Measurements from ENCODE around the gene WDR20. TPM values are rescaled to one million over a fixed set of nuclear protein-coding genes. Genes with fewer than 3 reads are reported as not detected.

WDR20 gene
- total and polyA plus RNA-seq, 2 experiments from 2014 or later = 15.3 to 24.0 TPM

DNA sequence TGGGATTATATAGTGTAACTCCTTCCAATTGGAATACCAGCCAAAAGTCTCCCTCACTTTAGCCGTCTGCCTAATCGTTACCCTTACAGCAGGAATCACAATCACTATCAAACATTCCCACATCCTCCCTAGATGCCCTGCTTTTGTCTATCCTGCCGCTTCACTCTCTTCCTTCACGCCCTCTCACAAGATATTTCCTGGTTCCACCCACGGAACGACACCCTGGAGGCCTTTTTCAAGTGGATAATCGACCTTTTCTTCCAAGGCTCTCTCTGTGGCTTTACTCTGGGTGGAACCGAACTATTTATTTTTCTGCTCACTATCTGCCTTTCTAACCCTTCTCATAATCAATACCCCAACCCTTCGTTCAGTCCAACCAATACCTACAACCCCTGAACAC lies 106.4 kb downstream of the WDR20 start:
- Histone ChIP-seq H3K4me3 (no peak overlapping the region), H3K27ac (no peak overlapping the region), H3K9me3 (ENCODE audit: low read depth) (no peaks in the 10 kb centered on the region), H3K79me2 (no peaks in the 10 kb centered on the region), H2AFZ (no peak overlapping the region), H3K4me2 (no peak overlapping the region), H3K4me1 (ENCODE audit: insufficient read depth) (no peaks in the 10 kb centered on the region), H3K36me3 (replicated peaks; ENCODE audit: insufficient read depth, low read depth) (no peaks in the 10 kb centered on the region), H4K20me1 (ENCODE audit: insufficient read depth, poor library complexity, severe bottlenecking) (no peaks in the 10 kb centered on the region), H3K9me2 (replicated peaks; ENCODE audit: insufficient read depth) (no peaks in the 10 kb centered on the region), H3K27me3 (no peaks in the 10 kb centered on the region)
- DNase-seq (ENCODE audit: low spot score) = no peak
- WGBS (ENCODE audit: low lambda C conversion rate, missing lambda C conversion rate) = 62% methylated on average over 9 of the region's 9 CpGs
- TF ChIP-seq EZH2phosphoT487 (IDR thresholded peaks at IDR 0.05; ENCODE audit: low read depth, severe bottlenecking, unreplicated experiment) = no peak

DNA sequence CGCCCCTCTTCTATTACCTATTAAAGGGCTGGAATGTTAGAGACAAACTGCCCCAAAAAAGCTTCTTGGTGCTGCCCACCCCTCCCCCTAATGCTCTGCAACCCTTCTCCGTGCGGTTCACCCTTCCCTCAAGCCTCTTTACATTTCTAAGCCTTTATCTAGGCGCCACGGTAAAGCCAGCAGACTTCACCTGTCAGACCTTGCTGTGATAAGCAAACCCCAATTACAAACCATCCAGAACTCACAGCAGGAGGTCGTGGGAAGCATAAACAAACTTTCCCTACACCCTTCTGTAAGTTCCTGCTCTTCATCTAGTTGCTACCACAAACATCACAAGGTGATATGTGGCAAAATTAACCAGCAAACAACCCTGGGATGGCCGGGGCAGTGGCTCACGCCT lies 108.4 kb downstream of the WDR20 start:
- no peak overlapping the region for H2AFZ ChIP-seq
- H3K4me3 ChIP-seq = no peak overlapping the region
- no peaks in the 10 kb centered on the region for H3K9me3 ChIP-seq (ENCODE audit: low read depth)
- WGBS (ENCODE audit: low lambda C conversion rate, missing lambda C conversion rate) = 37% methylated on average over 8 of the region's 8 CpGs
- no peaks in the 10 kb centered on the region for H3K79me2 ChIP-seq
- TF ChIP-seq, protein P1, sequence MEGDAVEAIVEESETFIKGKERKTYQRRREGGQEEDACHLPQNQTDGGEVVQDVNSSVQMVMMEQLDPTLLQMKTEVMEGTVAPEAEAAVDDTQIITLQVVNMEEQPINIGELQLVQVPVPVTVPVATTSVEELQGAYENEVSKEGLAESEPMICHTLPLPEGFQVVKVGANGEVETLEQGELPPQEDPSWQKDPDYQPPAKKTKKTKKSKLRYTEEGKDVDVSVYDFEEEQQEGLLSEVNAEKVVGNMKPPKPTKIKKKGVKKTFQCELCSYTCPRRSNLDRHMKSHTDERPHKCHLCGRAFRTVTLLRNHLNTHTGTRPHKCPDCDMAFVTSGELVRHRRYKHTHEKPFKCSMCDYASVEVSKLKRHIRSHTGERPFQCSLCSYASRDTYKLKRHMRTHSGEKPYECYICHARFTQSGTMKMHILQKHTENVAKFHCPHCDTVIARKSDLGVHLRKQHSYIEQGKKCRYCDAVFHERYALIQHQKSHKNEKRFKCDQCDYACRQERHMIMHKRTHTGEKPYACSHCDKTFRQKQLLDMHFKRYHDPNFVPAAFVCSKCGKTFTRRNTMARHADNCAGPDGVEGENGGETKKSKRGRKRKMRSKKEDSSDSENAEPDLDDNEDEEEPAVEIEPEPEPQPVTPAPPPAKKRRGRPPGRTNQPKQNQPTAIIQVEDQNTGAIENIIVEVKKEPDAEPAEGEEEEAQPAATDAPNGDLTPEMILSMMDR (IDR thresholded peaks at IDR 0.05; ENCODE audit: poor library complexity) = no peak
- TF ChIP-seq EZH2 (IDR thresholded peaks at IDR 0.05; ENCODE audit: borderline replicate concordance) (no peak), EZH2phosphoT487 (IDR thresholded peaks at IDR 0.05; ENCODE audit: low read depth, severe bottlenecking, unreplicated experiment) (no peak)
- no peaks in the 10 kb centered on the region for H3K4me1 ChIP-seq (ENCODE audit: insufficient read depth)
- H3K27me3 ChIP-seq = no peaks in the 10 kb centered on the region
- DNase-seq (ENCODE audit: low spot score) = no peak
- H3K36me3 ChIP-seq (replicated peaks; ENCODE audit: insufficient read depth, low read depth) = no peaks in the 10 kb centered on the region
- no peak overlapping the region for H3K27ac ChIP-seq
- H3K9me2 ChIP-seq (replicated peaks; ENCODE audit: insufficient read depth) = no peaks in the 10 kb centered on the region
- H4K20me1 ChIP-seq (ENCODE audit: insufficient read depth, poor library complexity, severe bottlenecking) = no peaks in the 10 kb centered on the region
- no peak overlapping the region for H3K4me2 ChIP-seq

DNA sequence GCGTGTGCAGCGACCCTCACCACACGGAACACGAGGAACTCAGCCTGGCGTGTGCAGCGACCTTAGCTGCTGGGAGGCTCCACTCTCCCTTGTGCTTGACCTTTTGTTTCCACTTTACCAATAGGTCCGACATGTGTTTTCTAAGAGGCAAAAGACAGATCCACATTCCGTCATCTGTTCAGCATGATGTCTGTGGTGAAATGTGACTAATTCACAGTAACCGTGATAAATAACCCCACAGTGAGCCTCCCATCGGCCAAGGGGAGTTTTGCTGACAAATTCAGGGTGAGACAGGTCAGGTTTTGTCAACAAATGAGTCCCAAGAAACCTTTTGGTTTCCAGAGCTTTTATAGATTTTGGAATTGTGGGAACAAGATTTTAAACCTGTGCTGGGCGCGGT lies 109.3 kb downstream of the WDR20 start:
- Histone ChIP-seq H3K9me2 (replicated peaks; ENCODE audit: insufficient read depth) (no peaks in the 10 kb centered on the region), H3K27ac (no peak overlapping the region), H3K4me2 (no peak overlapping the region), H2AFZ (no peak overlapping the region), H4K20me1 (ENCODE audit: insufficient read depth, poor library complexity, severe bottlenecking) (no peaks in the 10 kb centered on the region), H3K4me3 (no peak overlapping the region), H3K36me3 (replicated peaks; ENCODE audit: insufficient read depth, low read depth) (no peaks in the 10 kb centered on the region), H3K4me1 (ENCODE audit: insufficient read depth) (no peaks in the 10 kb centered on the region), H3K27me3 (no peaks in the 10 kb centered on the region), H3K9me3 (ENCODE audit: low read depth) (no peaks in the 10 kb centered on the region), H3K79me2 (no peaks in the 10 kb centered on the region)
- DNase-seq (ENCODE audit: low spot score) = no peak
- TF ChIP-seq, protein P1 (IDR thresholded peaks at IDR 0.05; ENCODE audit: poor library complexity) = no peak
- TF ChIP-seq EZH2phosphoT487 (IDR thresholded peaks at IDR 0.05; ENCODE audit: low read depth, severe bottlenecking, unreplicated experiment) = no peak
- no peak for TF ChIP-seq EZH2 (IDR thresholded peaks at IDR 0.05; ENCODE audit: borderline replicate concordance)
- 85% methylated on average over 12 of the region's 12 CpGs for WGBS (ENCODE audit: low lambda C conversion rate, missing lambda C conversion rate)

DNA sequence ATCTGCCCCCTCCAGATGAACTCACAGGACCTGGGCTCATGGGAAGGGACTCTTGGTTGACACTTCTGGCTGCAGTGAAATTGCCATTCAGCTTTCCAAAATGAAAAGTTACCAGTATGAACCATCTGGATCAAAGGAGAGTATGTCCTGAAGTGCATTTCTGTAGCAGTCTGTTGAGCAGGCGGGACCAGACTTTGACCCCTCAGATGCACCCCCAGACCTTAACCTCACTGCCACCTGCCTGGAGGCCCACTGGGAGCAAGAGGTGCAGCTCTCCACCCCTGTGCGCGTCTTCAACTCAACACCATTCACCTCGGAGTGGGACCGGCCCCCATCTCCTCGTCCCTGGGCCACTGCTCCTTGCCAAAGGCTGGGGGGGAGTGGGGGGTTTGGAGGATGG lies 110.3 kb downstream of the WDR20 start:
- no peak for DNase-seq (ENCODE audit: low spot score)
- Histone ChIP-seq H3K4me3 (no peak overlapping the region), H3K79me2 (no peaks in the 10 kb centered on the region), H3K9me3 (ENCODE audit: low read depth) (no peaks in the 10 kb centered on the region), H3K4me2 (no peak overlapping the region), H3K9me2 (replicated peaks; ENCODE audit: insufficient read depth) (no peaks in the 10 kb centered on the region), H2AFZ (no peak overlapping the region), H4K20me1 (ENCODE audit: insufficient read depth, poor library complexity, severe bottlenecking) (no peaks in the 10 kb centered on the region), H3K27ac (no peak overlapping the region), H3K36me3 (replicated peaks; ENCODE audit: insufficient read depth, low read depth) (no peaks in the 10 kb centered on the region), H3K4me1 (ENCODE audit: insufficient read depth) (no peaks in the 10 kb centered on the region), H3K27me3 (no peaks in the 10 kb centered on the region)
- TF ChIP-seq, protein P1 (IDR thresholded peaks at IDR 0.05; ENCODE audit: poor library complexity) = no peak
- TF ChIP-seq EZH2 (IDR thresholded peaks at IDR 0.05; ENCODE audit: borderline replicate concordance) = no peak
- no peak for TF ChIP-seq EZH2phosphoT487 (IDR thresholded peaks at IDR 0.05; ENCODE audit: low read depth, severe bottlenecking, unreplicated experiment)
- WGBS (ENCODE audit: low lambda C conversion rate, missing lambda C conversion rate) = 98% methylated on average over 6 of the region's 6 CpGs

Data from hepatocyte (in vitro differentiated cells).